RCC 7860 (cell line): Measurements from ENCODE around the gene DNAJA4.
A peak's percentile ranks its signal among the peaks of the same experiment; 100 is the strongest.

Experiments used
- DNase-seq: peaks from one replicate; pipeline ENCODE4 v3.0.0-alpha.2; 2015; ENCODE audit warnings: low spot score
- FAIRE-seq: peaks from 2 replicates; lab custom pipeline; 2012; peaks lifted over from hg19 to GRCh38; lab: Jason Lieb, UNC

Gene DNAJA4

DNA sequence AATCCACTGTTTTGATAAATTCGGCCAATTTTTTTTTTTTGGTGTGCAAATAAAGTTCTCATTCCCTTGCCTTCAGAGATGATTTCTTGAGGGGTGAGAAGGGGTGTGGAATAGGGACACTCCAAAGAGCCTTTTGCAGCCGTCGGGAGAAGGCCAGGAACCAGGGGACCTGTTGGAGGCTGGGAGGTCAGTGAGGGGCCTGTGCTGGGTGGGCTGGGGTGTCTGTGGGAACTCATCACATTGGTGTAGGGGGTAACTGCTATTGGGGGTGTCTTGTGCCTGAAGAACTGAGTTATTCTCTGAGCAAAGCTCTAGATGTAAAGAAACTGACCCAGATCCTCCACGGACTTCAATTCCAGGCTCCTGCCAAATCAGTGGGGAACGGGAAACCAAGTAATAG is 48.6 kb downstream of the DNAJA4 start:
- no peak for FAIRE-seq
- no peak for DNase-seq

DNA sequence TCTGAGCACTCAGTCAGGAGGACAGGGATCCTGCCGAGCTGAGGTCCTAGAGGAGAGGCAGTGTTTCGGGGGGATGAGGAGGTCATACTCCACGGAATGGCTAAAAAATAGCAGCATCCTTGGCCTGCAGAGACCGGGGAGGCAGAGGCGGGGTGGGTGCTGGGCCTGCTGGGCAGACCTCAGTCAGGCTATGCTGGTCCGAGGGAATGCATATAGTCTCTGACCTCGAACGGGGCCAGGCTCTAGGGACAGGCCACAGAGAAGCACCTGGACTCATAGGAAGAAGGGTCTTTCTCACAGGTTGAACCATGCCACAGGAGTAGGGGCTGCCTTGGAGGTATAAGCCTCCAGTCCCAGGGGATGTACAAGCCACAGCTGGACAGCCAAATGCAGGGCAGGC is 49.0 kb downstream of the DNAJA4 start:
- DNase-seq (no peak), FAIRE-seq (no peak)

DNA sequence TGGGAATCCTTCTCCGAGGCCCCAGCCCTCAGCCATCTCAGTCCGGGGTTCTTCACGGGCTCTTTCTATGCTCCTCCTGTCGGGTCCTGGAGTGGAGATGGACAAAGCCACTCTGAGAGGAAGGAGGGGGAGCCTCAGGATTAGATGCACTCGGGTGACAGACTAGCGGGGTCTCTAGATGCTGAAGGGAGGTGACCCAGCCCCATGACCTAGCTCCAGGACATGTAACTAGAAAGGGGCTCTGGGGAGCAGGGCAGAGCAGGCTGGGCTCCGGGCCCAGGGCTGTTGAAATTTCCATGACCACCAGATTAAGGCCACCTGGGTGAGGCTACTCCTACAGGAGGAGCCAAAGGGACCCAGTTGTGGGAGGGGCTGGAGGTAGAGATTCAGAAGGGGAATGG is 49.8 kb downstream of the DNAJA4 start:
- DNase-seq (no peak), FAIRE-seq (no peak)

DNA sequence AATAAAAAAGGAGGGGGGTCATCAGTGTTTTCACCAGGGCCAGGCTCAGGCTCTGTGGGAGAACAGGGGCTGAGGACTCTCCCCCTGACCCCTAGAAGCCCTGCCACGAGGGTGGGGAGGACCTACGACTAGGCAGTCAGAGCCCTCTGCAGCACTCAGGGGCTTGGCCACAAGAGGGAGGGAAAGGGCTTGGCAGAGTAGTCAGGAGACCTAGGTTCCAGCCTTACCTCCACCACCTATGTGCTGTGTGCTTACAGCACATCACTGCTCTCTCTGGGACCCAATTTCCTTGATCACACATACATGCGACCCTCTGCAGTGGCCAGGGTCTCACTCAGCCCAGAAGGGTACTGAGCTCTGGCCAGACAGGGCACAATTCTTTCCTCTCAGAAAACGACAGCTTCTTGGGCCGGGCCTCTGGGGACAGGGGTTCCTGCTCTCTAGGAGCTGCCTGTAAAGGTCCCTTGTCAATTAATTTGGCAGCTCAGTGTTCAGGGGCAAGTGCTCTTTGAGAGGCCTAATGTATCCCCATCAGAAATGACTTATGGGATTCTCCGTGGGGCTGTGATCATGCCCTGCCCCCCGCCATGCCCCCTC is 51.4 kb downstream of the DNAJA4 start:
- FAIRE-seq, result no peak
- no peak for DNase-seq

DNA sequence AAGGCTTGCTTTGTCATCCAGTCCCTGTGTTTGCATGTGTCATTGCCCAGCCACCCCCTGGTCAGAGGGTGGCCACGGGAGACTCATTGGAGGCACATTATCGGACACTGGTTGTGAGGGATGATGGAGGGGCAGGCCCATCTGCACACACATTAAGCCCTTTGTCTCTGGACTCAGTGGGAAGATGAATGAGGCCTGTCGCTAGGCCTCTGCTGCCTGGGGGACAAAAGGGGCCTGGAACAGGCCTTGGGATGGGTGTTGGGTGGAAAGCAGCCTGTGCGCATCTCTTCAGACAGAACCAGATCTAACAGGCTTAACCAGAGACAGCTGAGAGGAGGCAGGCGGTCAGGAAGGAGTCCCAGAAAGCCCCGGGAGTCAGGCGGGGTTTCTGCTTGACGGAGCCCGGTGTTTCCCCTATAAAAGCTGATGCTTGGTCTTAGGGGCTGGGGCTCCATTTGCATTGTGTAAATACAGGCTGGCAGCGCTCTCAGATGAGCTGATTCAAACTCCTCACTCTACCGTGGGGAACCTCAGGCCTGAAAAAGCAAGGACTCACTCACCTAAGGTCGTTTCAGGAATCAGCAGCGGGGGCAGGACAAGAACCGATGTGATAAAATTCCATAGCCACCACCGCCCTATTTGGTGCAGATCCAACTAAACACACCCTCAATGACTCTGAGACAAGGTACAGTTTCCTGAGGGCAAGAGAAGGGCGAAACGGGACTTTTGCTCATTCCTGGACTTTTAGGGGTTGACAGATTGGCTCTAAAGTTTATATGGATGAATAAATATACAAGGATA is 52.1 kb downstream of the DNAJA4 start:
- DNase-seq (no peak), FAIRE-seq (no peak)

DNA sequence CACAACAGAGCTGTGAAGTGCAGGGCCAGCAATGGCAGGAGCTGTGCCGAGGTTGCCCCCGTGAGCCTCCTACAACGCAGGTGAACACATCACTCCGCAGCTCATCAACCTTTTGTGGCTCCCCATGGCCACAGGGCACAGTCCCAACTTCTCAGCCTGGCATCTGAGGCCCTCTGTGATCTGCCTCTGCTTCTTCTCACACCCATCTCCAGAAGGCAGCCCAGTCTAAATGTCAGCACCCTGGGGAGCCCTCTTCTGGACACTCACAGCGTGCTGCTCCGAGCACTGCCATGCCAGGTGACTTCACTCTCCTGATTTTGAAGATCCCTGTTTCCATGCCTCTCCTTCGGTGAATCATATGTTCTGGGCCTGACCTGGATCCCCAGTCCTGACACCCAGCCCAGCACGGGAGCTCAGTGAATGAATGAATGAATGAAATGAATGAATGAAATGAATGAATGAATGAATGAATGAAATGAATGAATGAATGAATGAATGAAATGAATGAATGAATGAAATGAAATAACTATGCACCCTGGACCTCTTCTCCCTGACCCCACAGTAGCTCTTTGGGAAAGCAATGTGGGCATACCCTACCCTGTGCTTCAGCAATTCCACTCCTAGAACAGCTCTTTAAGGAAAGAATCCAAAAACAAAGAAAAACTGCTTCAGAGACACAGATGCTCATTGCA is 52.9 kb downstream of the DNAJA4 start:
- FAIRE-seq (no peak), DNase-seq (no peak)

DNA sequence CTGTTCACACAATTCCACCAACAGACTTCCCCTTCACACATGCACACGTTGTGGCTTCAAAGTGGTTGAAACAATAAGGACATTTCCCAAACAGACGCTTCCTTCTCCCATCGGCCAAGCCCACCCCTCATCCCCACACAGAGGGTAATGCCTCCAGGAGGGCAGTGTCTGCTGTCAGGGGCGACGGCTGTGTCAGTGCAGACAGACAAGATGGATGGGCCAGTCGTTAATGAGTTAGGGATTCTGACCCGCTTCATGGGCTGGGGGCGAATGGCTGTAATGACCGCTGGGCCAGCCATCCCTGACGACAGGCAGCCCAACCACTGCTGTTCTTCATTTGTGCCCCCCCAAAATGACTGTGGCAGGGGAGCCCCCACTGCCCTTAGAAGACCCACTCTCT is 55.2 kb downstream of the DNAJA4 start:
- no peak for FAIRE-seq

DNA sequence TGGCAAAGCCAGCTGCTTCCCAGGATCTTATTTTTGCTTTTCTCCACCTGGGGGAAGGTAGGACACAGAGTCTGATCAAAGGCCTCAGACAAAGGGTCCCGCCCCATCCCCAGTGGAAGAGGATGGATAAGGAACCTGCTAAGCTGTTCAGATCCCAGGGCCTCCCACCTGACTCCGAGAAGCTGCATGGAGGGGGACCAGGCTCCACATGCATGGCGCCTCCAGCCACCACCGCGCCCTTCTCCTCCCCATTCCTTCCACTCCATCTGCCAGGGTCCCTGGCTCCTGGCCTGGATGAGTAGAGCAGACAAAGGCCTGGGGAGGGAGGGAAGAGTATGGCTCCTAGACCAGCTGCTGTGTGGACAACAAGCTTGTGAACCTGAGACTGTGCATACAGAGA is 55.8 kb downstream of the DNAJA4 start:
- DNase-seq, result no peak
- no peak for FAIRE-seq

More for the DNA sequence above, 55.2 kb downstream of the DNAJA4 start:
- DNase-seq, result no peak

DNA sequence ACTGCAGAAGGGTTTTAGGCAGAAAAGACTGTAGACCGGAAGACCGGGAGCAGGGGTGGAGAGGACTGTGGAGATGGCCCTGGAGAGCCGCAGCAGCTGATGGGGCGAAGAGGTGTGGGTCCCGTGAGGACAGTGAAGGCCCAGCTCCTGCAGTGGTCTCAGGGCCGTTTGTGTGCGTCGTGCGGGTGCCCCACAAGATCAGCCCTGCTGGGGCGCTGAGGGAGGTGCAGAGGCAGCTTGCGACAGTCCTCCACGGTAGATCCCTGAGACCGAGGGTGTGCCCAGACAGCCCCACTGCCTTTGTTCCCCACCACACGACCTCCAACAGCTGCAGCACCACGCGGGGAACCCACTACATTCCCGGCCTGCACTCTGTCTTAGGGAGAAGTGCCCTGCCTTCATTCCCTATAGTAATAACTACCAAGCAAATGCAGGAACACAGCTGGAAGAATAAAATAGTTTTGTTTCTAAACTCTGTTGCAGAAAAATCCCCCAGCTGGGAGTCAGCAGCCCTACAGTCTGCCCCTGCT is 56.7 kb downstream of the DNAJA4 start:
- FAIRE-seq, result no peak

DNA sequence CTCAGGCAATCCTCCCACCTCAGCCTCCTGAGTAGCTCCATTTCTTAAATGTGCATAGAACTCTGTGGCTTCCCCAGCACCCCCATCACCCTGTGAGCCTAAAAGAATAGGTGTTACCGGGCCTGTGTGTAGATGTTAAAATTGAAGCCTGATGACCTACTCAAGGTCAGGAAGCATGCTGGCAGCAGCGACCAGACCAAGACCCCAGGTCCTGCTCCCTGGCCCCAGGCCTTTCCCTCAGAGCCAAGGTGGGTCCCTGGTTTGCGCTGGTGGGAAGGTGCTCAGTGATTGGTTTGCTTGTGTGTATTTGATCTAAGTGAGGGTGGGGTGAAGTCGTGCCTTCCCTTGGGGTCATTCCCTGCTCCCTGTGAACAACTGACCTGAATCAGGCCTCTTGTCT is 57.4 kb downstream of the DNAJA4 start:
- FAIRE-seq, result no peak
- DNase-seq, result no peak

More for the DNA sequence above, 56.7 kb downstream of the DNAJA4 start:
- no peak for DNase-seq

DNA sequence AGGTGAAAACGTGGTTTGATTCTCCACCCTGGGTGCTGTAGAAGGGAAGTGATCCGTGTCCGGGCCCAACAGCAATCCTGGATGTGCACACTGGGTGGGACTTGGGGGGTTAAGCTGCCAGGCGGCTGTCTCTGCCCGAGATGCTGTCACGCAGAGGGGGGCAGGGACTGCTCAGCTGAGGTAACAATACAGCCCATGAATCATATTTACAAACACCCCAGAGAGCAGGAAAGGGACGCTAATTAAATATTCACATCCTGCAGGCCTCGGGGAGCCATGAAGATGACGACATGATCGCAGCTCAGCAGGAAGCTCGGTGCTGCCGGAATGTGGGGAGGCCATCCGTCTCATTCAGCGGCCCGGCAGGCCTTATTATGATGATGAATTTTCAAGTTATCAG is 57.9 kb downstream of the DNAJA4 start:
- FAIRE-seq (no peak), DNase-seq (no peak)

DNA sequence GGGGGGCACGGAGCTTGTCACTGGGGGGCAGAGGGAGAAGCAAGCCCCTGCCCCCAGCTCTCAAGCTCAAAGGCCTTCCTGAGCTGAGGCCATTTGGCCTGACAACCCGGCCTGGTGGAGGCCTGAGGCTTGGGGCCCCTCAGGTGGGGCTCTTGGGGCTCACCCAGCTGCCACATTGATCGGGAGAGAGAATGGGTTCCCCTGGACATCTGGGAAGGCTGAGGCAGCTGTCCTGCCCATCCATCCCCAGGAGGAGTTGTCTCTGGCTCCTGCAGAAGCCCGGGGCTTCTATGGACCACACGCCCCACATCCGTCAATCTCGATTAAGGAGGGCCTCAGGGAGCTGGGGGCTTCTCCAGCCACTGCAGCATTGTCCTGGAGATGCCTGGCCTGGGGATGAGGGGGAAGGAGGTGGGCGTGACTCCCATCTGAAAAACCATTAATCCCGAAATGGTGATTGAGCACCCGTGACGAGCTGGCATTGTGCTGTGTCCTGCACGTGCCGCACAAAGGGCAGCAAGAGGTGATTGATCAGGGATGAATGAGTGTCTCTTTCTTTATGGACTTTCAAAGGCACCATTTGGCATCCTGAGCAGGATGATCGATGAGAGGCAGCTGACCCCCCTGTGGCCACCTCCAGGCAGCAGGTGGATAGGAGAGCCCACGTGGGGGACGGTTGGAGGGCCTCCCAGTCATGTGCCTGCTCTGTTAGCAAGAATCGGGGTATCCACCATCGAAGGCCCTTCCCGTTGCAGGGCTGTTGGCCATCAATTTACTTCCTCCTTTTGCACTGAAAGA is 58.6 kb downstream of the DNAJA4 start:
- no peak for FAIRE-seq
- no peak for DNase-seq

DNA sequence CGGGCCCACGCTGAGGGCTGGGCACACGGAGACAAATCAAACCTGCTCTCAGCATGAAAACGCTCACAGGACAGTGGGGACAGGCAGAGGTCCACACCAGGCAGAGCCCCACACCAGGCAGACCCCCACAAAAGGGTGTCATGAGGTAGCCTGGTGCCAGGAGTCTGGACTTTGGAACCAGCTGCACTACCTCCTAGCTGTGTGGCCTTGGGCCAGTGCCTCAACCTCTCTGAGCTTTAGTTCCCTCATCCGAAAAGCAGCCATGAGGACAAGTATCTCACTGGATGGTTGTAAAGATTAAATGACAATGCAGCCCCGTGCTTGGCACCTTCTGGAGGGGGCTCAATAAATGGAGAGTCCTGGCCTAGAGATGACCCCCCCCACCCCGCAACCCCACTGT is 59.3 kb downstream of the DNAJA4 start:
- FAIRE-seq, result no peak
- no peak for DNase-seq

DNA sequence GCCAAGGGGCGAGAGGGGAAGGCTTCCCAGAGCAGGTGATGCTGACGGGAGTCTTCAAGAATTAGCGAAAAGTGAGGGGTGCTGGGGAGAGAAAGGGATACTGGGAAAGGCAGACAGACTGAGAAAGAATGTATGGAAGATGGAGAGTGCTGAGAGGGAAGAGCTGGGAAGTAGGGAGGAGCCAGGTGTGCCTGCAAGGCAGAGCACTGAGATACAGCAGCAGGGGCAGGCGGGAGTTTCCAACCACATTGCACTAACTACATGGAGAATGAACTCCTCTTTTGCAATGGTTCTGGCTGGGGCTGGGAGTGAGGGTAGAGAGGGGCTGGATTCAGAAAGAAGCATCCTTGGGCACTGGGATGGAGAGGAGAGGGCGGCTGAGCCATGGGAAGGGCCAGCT is 59.8 kb downstream of the DNAJA4 start:
- no peak for DNase-seq
- FAIRE-seq, result no peak

DNA sequence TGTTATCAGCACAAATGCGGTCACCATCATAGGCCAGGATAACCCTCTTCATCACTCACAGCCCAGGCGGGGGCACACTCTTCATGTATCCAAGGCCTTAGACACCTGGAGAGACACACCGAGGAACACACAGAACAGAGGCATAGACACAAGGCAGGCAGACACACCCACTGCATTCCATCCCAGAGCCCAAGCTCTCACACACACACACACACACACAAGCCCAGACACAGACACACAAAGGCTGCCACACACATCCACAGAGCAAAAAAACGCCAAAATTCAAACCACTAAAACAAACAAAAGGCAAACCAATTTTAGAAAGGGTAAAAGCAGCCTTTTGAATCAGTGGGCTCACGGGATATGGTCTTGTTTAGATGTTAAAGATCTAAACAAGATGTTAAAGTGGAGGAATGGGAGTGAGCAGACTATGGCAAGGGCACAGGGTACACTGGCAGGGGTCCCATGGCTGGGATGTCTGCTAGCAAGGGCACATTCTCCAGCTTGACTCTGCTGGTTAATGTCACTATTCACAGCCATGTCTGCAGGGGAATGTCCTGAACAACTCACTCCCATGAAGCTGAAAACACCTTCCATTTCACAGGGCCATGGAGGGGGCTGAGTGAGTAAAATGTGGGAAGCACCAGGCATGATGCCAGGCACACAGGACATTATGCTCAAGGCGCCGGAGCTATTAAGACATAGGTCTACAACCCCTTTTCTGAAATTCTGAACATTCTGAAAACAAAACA is 60.9 kb downstream of the DNAJA4 start:
- FAIRE-seq (no peak), DNase-seq (peak; percentile 4)

DNA sequence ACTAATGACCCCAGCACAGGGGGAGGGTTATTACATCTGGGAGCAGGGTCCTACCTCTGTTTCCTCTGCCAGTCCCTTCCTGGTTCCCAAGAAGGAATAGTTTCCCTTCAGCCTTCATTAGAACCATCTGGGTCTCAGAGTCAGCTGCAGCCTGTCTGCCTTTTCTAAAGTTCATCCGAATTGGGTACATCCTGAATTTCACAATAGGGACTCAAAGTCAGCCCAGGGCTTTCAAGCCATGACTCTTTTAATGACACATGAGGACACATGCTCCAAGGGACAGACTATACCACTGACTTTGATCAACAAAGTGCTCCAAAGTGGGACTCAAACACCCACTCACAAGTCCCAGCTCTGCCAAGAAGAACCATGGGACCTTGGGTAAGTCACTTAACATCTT is 63.1 kb downstream of the DNAJA4 start:
- DNase-seq (no peak), FAIRE-seq (no peak)

DNA sequence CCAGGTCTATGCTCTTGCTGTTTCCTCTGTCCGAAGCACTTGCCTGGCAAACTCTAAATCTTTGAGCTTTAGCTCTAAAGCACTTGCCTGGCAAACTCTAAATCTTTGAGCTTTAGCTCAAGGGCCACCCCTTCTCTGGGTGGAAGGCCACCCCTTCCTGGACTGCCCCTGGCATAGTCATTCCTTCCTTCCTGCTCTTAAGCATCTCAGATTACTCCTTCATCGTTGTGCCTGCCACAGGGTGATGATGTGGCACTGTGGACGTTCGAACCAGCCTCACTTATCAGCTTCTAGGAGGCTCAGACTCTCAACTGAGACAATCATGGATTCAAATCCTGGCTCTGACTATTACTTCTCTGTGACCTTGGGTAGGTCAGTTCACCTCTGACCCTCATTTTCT is 65.3 kb downstream of the DNAJA4 start:
- FAIRE-seq (no peak), DNase-seq (no peak)
